ENCODE measurements around the gene PLIN3. TPM values are rescaled to one million over a fixed set of nuclear protein-coding genes. Genes with fewer than 3 reads are reported as not detected.
"Not testable (repeated sequence)": the region's sequence is repeated elsewhere in the genome, so short reads cannot be mapped to it uniquely, and the experiment has no call there.

Gene PLIN3
- polyA plus RNA-seq, 1 donor: 122 TPM

DNA sequence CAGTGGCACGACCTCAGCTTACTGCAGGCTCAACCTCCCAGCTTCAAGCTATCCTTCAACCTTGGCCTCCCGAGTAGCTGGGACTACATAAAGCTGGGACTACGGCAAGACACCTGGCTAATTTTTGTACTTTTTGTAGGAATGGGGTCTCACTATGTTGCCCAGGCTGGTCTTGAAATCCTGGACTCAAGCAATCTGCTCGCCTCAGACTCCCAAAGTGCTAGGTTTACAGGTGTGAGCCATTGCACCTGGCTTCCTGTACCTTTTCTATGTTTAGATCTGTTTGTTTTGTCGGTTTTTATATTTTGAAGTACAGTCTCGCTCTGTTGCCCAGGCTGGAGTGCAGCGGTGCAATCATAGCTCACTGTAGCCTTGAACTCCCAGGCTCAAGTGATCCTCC, 18.4 kb downstream of the PLIN3 start:
- Histone ChIP-seq H3K4me1 (ENCODE audit: control insufficient read depth, insufficient read depth, low read length) (peaks cover 12% of the 10 kb centered on the region), H3K9me3 (ENCODE audit: control insufficient read depth, low read depth, low read length) (no peaks in the 10 kb centered on the region), H3K4me3 (ENCODE audit: low read length) (no peak overlapping the region), H3K27ac (ENCODE audit: low read length) (no peak overlapping the region), H3K36me3 (ENCODE audit: control insufficient read depth, insufficient read depth, low read length) (peaks cover 69% of the 10 kb centered on the region), H3K27me3 (ENCODE audit: control insufficient read depth, insufficient read depth, low read length) (no peaks in the 10 kb centered on the region)
- no CpG with 5 or more reads among the region's 7 CpGs for WGBS (ENCODE audit: insufficient coverage, low lambda C conversion rate)
- no peak for DNase-seq

DNA sequence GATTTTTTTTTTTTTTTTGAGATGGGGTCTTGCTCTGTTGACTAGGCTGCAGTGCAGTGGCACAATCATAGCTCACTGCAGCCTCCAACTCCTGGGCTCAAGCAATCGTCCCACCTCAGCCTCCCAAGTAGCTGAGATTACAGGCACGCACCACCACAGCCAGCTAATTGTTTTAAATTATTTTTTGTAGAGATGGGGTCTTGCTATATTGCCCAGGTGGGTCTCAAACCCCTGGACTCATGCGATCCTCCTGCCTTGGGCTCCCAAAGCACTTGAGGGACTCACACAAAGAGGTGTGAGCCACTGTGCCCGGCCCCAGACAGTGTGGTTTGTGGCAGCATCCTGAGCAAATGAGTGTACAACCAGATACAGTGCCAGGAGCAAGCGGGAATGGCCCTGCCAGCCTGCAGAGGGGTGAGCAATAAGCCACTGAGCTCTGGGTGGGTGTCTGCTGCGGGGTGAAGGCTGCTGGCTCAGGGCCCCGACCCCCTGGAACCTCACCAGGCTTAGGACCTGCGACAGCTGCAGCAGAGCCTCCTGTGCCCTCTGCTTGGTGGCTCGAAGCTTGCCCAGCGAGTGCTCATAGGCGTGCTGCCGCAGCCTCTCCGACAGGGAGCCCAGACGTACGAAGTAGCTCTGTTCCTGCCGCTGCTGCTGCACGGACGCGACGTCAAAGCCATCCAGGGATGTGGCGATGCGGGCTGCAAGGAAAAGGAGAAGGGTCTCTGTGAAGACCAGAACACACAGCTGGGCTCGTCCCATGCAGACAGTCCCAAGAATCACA, 20.1 kb downstream of the PLIN3 start:
- no peak overlapping the region for H3K27ac ChIP-seq (ENCODE audit: low read length)
- no peaks in the 10 kb centered on the region for H3K27me3 ChIP-seq (ENCODE audit: control insufficient read depth, insufficient read depth, low read length)
- no peak for DNase-seq
- H3K4me3 ChIP-seq (ENCODE audit: low read length): no peak overlapping the region
- no peaks in the 10 kb centered on the region for H3K9me3 ChIP-seq (ENCODE audit: control insufficient read depth, low read depth, low read length)
- peaks cover 15% of the 10 kb centered on the region for H3K4me1 ChIP-seq (ENCODE audit: control insufficient read depth, insufficient read depth, low read length)
- peaks cover 71% of the 10 kb centered on the region for H3K36me3 ChIP-seq (ENCODE audit: control insufficient read depth, insufficient read depth, low read length)
- no CpG with 5 or more reads among the region's 23 CpGs for WGBS (ENCODE audit: insufficient coverage, low lambda C conversion rate)

DNA sequence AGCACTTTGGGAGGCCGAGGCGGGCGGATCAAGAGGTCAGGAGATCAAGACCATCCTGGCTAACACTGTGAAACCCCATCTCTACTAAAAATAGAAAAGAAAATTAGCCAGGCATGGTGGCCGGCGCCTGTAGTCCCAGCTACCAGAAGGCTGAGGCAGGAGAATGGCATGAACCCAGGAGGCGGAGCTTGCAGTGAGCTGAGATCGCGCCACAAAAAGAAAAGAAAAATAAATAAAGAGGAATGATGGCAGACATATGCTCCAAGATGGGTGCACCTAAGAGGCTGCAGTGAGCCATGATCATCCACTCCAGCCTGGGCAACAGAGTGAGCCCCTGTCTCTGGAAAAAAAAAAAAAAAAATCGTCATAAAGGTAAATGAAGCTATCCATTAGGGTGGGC, 21.5 kb downstream of the PLIN3 start:
- not testable (repeated sequence) for H3K9me3 ChIP-seq (ENCODE audit: control insufficient read depth, low read depth, low read length); DNase-seq; H3K4me3 ChIP-seq (ENCODE audit: low read length); H3K27ac ChIP-seq (ENCODE audit: low read length); H3K27me3 ChIP-seq (ENCODE audit: control insufficient read depth, insufficient read depth, low read length)
- H3K4me1 ChIP-seq (ENCODE audit: control insufficient read depth, insufficient read depth, low read length): peaks cover 16% of the 10 kb centered on the region
- WGBS (ENCODE audit: insufficient coverage, low lambda C conversion rate): no CpG with 5 or more reads among the region's 9 CpGs
- peaks cover 67% of the 10 kb centered on the region for H3K36me3 ChIP-seq (ENCODE audit: control insufficient read depth, insufficient read depth, low read length)

GRCh38 chr19:4844348-4845179, 22.9 kb downstream of the PLIN3 start:
- no peaks in the 10 kb centered on the region for H3K27me3 ChIP-seq (ENCODE audit: control insufficient read depth, insufficient read depth, low read length)
- peaks cover 16% of the 10 kb centered on the region for H3K4me1 ChIP-seq (ENCODE audit: control insufficient read depth, insufficient read depth, low read length)
- H3K4me3 ChIP-seq (ENCODE audit: low read length): no peak overlapping the region
- no CpG with 5 or more reads among the region's 10 CpGs for WGBS (ENCODE audit: insufficient coverage, low lambda C conversion rate)
- peaks cover 66% of the 10 kb centered on the region for H3K36me3 ChIP-seq (ENCODE audit: control insufficient read depth, insufficient read depth, low read length)
- H3K9me3 ChIP-seq (ENCODE audit: control insufficient read depth, low read depth, low read length): no peaks in the 10 kb centered on the region
- peak overlapping the region; percentile 17 for H3K27ac ChIP-seq (ENCODE audit: low read length)
- peak in 1 of 2 donors; percentile 69 for DNase-seq

GRCh38 chr19:4843647-4843965, 23.9 kb downstream of the PLIN3 start:
- Histone ChIP-seq H3K4me1 (ENCODE audit: control insufficient read depth, insufficient read depth, low read length) (peaks cover 16% of the 10 kb centered on the region), H3K27ac (ENCODE audit: low read length) (peak overlapping the region; percentile 8), H3K9me3 (ENCODE audit: control insufficient read depth, low read depth, low read length) (no peaks in the 10 kb centered on the region), H3K36me3 (ENCODE audit: control insufficient read depth, insufficient read depth, low read length) (peaks cover 66% of the 10 kb centered on the region), H3K4me3 (ENCODE audit: low read length) (no peak overlapping the region), H3K27me3 (ENCODE audit: control insufficient read depth, insufficient read depth, low read length) (no peaks in the 10 kb centered on the region)
- 100% methylated on average over 2 of the region's 6 CpGs for whole genome bisulfite sequencing (ENCODE audit: insufficient coverage, low lambda C conversion rate)
- no peak for DNase-seq

DNA sequence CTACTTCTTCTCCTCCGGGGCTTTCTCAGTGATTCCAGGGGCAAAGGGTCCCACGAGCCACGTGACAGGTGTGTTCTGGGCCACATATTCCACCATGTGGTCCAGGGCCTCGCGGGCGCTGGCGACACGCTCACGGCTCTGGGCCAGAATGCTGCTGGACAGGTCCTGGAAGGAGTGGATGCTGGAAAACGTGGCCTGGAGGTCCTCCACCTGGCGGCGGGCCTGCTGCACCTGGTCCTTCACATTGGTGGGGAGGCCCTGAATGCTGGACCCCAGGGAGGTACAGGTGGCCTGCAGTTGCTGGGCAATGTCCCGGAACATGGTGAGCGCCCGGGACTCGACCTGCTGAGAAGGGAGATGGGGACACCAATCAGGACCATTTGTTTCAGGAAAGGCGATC, 28.3 kb downstream of the PLIN3 start:
- no peaks in the 10 kb centered on the region for H3K9me3 ChIP-seq (ENCODE audit: control insufficient read depth, low read depth, low read length)
- H3K27ac ChIP-seq (ENCODE audit: low read length): no peak overlapping the region
- WGBS (ENCODE audit: insufficient coverage, low lambda C conversion rate): no CpG with 5 or more reads among the region's 17 CpGs
- H3K36me3 ChIP-seq (ENCODE audit: control insufficient read depth, insufficient read depth, low read length): peaks cover 38% of the 10 kb centered on the region
- peaks cover 8% of the 10 kb centered on the region for H3K4me1 ChIP-seq (ENCODE audit: control insufficient read depth, insufficient read depth, low read length)
- no peak overlapping the region for H3K4me3 ChIP-seq (ENCODE audit: low read length)
- H3K27me3 ChIP-seq (ENCODE audit: control insufficient read depth, insufficient read depth, low read length): no peaks in the 10 kb centered on the region
- DNase-seq: no peak

DNA sequence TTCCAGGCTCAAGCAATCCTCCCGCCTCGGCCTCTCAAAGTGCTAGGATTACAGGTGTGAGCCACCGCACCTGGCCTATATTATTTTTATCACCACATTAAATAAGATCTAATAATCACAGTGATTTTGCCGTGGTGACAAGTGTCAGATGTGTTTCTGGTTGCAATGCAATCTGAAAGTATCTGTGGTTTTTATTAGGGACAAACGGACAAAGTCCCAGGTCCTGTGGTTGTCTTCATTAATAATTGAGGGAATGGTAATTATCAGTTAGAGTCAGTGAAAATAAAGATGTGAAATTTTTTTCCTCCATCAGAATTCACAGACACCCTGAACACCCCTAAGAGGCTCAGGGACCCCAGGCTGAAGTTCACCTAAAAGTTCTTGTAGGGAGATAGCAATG, 34.7 kb downstream of the PLIN3 start:
- Histone ChIP-seq H3K36me3 (ENCODE audit: control insufficient read depth, insufficient read depth, low read length) (peaks cover 4% of the 10 kb centered on the region), H3K27ac (ENCODE audit: low read length) (peak overlapping the region; percentile 97), H3K9me3 (ENCODE audit: control insufficient read depth, low read depth, low read length) (no peaks in the 10 kb centered on the region), H3K4me1 (ENCODE audit: control insufficient read depth, insufficient read depth, low read length) (peaks cover 16% of the 10 kb centered on the region), H3K27me3 (ENCODE audit: control insufficient read depth, insufficient read depth, low read length) (no peaks in the 10 kb centered on the region), H3K4me3 (ENCODE audit: low read length) (no peak overlapping the region)
- WGBS (ENCODE audit: insufficient coverage, low lambda C conversion rate): no CpG with 5 or more reads among the region's 5 CpGs
- DNase-seq: peak; percentile 54 to 84

DNA sequence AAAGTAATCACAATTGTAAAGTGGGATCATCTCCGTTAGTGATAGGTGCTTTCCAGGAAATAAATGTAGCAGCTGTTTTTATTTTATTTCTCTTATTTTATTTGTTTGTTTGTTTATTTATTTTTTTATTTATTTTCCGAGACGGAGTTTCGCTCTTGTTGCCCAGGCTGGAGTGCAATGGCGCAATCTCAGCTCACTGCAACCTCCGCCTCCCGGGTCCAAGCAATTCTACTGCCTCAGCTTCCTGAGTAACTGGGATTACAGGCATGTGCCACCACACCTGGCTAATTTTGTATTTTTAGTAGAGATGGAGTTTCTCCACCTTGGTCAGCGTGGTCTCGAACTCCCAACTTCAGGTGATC, 35.5 kb downstream of the PLIN3 start:
- not testable (repeated sequence) for H3K9me3 ChIP-seq (ENCODE audit: control insufficient read depth, low read depth, low read length); H3K36me3 ChIP-seq (ENCODE audit: control insufficient read depth, insufficient read depth, low read length); DNase-seq; H3K27me3 ChIP-seq (ENCODE audit: control insufficient read depth, insufficient read depth, low read length)
- H3K4me3 ChIP-seq (ENCODE audit: low read length): peak overlapping the region; percentile 91
- 16% methylated on average over 5 of the region's 9 CpGs for WGBS (ENCODE audit: insufficient coverage, low lambda C conversion rate)
- peak overlapping the region; percentile 97 for H3K27ac ChIP-seq (ENCODE audit: low read length)
- peaks cover 16% of the 10 kb centered on the region for H3K4me1 ChIP-seq (ENCODE audit: control insufficient read depth, insufficient read depth, low read length)

GRCh38 chr19:4831304-4831978, 36.0 kb downstream of the PLIN3 start, which contains the start of gene TICAM1:
TICAM1 (minus strand) TSS chr19:4831712; CDS start chr19:4818377, 13,335 bp downstream.
- WGBS (ENCODE audit: insufficient coverage, low lambda C conversion rate): no CpG with 5 or more reads among the region's 52 CpGs
- DNase-seq: peak; percentile 82 to 88
- Histone ChIP-seq H3K4me1 (ENCODE audit: control insufficient read depth, insufficient read depth, low read length) (peaks cover 16% of the 10 kb centered on the region), H3K27ac (ENCODE audit: low read length) (peak within 1 kb of the TSS; percentile 97), H3K36me3 (ENCODE audit: control insufficient read depth, insufficient read depth, low read length) (no peaks in the 10 kb centered on the region), H3K9me3 (ENCODE audit: control insufficient read depth, low read depth, low read length) (no peaks in the 10 kb centered on the region), H3K27me3 (ENCODE audit: control insufficient read depth, insufficient read depth, low read length) (no peaks in the 10 kb centered on the region), H3K4me3 (ENCODE audit: low read length) (peak within 1 kb of the TSS; percentile 91)

GRCh38 chr19:4830768-4831265, 36.6 kb downstream of the PLIN3 start:
- H3K4me3 ChIP-seq (ENCODE audit: low read length): peak overlapping the region; percentile 91
- H3K27ac ChIP-seq (ENCODE audit: low read length): peak overlapping the region; percentile 97
- peaks cover 16% of the 10 kb centered on the region for H3K4me1 ChIP-seq (ENCODE audit: control insufficient read depth, insufficient read depth, low read length)
- no peaks in the 10 kb centered on the region for H3K27me3 ChIP-seq (ENCODE audit: control insufficient read depth, insufficient read depth, low read length)
- H3K36me3 ChIP-seq (ENCODE audit: control insufficient read depth, insufficient read depth, low read length): no peaks in the 10 kb centered on the region
- WGBS (ENCODE audit: insufficient coverage, low lambda C conversion rate): no CpG with 5 or more reads among the region's 6 CpGs
- H3K9me3 ChIP-seq (ENCODE audit: control insufficient read depth, low read depth, low read length): no peaks in the 10 kb centered on the region
- DNase-seq: peak in 1 of 2 donors; percentile 42
